Measurements from ENCODE around the gene CADPS. TPM values are rescaled to one million over a fixed set of nuclear protein-coding genes. Genes with fewer than 3 reads are reported as not detected.

The CADPS gene
- total RNA-seq, 1 experiment from 2014 or later = 7.0 TPM

GRCh38 chr3:62882676-62883200 lies 7.5 kb upstream of the CADPS start (continued):
- TF ChIP-seq AR (CRISPR knock-in tag; IDR thresholded peaks at IDR 0.05) = no peak

GRCh38 chr3:62876064-62876463 lies 848 bp upstream of the CADPS start:
- no peaks in the 10 kb centered on the region for H3K9me3 Mint-ChIP-seq
- H3K36me3 Mint-ChIP-seq = no peaks in the 10 kb centered on the region
- ChIA-PET POLR2A (interaction anchor here (0.6 to 1.0 kb wide), 2 partner anchors 8 to 12 kb away, joined by 3 to 4 read pairs; no protein-coding TSS in a partner anchor), CTCF (interaction anchor here (0.6 to 3.1 kb wide), 6 partner anchors 11 to 210 kb away, joined by 3 to 17 read pairs (median 4); no protein-coding TSS in a partner anchor)
- no peak overlapping the region for H3K27ac Mint-ChIP-seq
- DNase-seq (ENCODE audit: low spot score) = peak; percentile 86
- peak overlapping the region; percentile 89 for H3K4me3 Mint-ChIP-seq
- H3K27me3 Mint-ChIP-seq (ENCODE audit: low read depth) = peaks cover 4% of the 10 kb centered on the region; the same call in 1 of the 2 replicates
- peak; percentile 14 for ATAC-seq
- H3K4me1 Mint-ChIP-seq = peaks cover 18% of the 10 kb centered on the region
- TF ChIP-seq ZNF138 (CRISPR knock-in tag; conservative IDR thresholded peaks at IDR 0.05) (no peak), E2F5 (CRISPR knock-in tag; IDR thresholded peaks at IDR 0.05) (0 out of 2 replicates have a peak, but pooled peaks have one; percentile 25), TP53 (CRISPR knock-in tag; IDR thresholded peaks at IDR 0.05) (peak; percentile 50; the same call in 1 of the 2 replicates), EMX1 (CRISPR knock-in tag; IDR thresholded peaks at IDR 0.05) (no peak), USF1 (CRISPR knock-in tag; IDR thresholded peaks at IDR 0.05) (peak; percentile 60; the same call in 1 of the 2 replicates), FOXJ3 (CRISPR knock-in tag; IDR thresholded peaks at IDR 0.05; ENCODE audit: borderline replicate concordance) (no peak), NFE2L1 (CRISPR knock-in tag; IDR thresholded peaks at IDR 0.05) (peak; percentile 92), ESRRA (CRISPR knock-in tag; IDR thresholded peaks at IDR 0.05; ENCODE audit: borderline replicate concordance) (peak; percentile 39; the same call in 1 of the 2 replicates), E2F4 (CRISPR knock-in tag; IDR thresholded peaks at IDR 0.05; ENCODE audit: borderline replicate concordance, low read depth) (no peak), SMAD4 (CRISPR knock-in tag; IDR thresholded peaks at IDR 0.05) (peak; percentile 87; the same call in 1 of the 2 replicates), ZNF425 (CRISPR knock-in tag; conservative IDR thresholded peaks at IDR 0.05) (no peak), FOXP1 (CRISPR knock-in tag; IDR thresholded peaks at IDR 0.05; ENCODE audit: borderline replicate concordance) (peak; percentile 69; the same call in 1 of the 2 replicates), HMGA2 (CRISPR knock-in tag; IDR thresholded peaks at IDR 0.05) (no peak), MXD4 (CRISPR knock-in tag; IDR thresholded peaks at IDR 0.05; ENCODE audit: borderline replicate concordance) (no peak), ZNF423 (CRISPR knock-in tag; IDR thresholded peaks at IDR 0.05) (no peak), MAX (CRISPR knock-in tag; IDR thresholded peaks at IDR 0.05) (peak; percentile 81), ZNF121 (CRISPR knock-in tag; IDR thresholded peaks at IDR 0.05) (peak; percentile 84), ZNF232 (CRISPR knock-in tag; IDR thresholded peaks at IDR 0.05) (peak; percentile 66; the same call in 1 of the 2 replicates), ZNF219 (CRISPR knock-in tag; IDR thresholded peaks at IDR 0.05; ENCODE audit: borderline replicate concordance) (0 out of 2 replicates have a peak, but pooled peaks have one; percentile 70), KAT7 (CRISPR knock-in tag; IDR thresholded peaks at IDR 0.05; ENCODE audit: borderline replicate concordance) (peak; percentile 78; the same call in 1 of the 2 replicates), IRF1 (CRISPR knock-in tag; IDR thresholded peaks at IDR 0.05) (peak; percentile 87), ATF3 (CRISPR knock-in tag; conservative IDR thresholded peaks at IDR 0.05) (no peak), FOXK1 (CRISPR knock-in tag; IDR thresholded peaks at IDR 0.05) (peak; percentile 95), SP1 (CRISPR knock-in tag; conservative IDR thresholded peaks at IDR 0.05) (peak; percentile 62), TEAD4 (CRISPR knock-in tag; IDR thresholded peaks at IDR 0.05) (0 out of 2 replicates have a peak, but pooled peaks have one; percentile 62), ZNF416 (CRISPR knock-in tag; IDR thresholded peaks at IDR 0.05) (no peak), NFYB (CRISPR knock-in tag; conservative IDR thresholded peaks at IDR 0.05; ENCODE audit: low read depth) (peak; percentile 16; the same call in 1 of the 2 replicates)
